NCI-H345 treated with DMSO at 0.1 percent for 48 hours (cell line): ENCODE measurements around the gene PROX2.
A peak's percentile ranks its signal among the peaks of the same experiment; 100 is the strongest.

Experiments used
- DNase-seq: peaks from one replicate; lab custom pipeline; 2025; ENCODE audit not compliant: unreplicated experiment; lab: John Stamatoyannopoulos, UW

PROX2 gene

DNA sequence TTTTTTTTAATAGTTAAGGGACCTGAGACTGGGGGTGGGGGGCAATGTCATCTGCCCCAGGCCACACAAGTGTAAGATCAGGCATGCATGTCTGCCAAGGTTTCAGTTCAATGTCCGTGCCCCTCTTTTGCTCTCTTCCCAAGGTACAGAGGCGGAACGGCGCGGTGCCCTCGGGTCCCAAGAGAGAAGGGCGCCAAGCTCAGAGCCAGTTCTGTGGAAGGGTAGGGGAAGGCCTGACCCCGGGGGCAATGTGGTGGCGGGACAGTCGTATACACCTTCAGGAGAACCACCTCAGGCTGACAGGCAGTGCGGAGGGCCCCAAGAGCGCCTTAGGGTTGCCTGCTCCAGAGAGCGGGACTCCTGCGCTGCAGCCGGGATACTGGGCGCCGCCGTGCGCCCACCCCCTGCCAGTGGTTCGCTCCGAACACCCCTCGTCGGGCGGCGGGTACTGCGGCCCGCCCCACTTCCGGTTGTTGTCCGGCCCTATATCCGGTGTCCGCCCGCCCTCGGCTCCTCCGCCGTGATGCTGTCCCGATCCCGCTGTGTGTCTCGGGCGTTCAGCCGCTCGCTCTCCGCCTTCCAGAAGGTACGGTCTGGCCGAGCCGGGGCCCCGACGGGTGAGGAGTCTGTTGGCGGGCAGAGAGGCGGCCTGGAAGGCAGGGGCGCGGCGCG is 5.6 kb upstream of the PROX2 start, which contains the start of gene DLST:
TSS of gene DLST (plus strand) at position 486 of the 672 bp plus-strand sequence. CDS start at position 524, 38 bp downstream.
- DNase-seq: peak; percentile 84

DNA sequence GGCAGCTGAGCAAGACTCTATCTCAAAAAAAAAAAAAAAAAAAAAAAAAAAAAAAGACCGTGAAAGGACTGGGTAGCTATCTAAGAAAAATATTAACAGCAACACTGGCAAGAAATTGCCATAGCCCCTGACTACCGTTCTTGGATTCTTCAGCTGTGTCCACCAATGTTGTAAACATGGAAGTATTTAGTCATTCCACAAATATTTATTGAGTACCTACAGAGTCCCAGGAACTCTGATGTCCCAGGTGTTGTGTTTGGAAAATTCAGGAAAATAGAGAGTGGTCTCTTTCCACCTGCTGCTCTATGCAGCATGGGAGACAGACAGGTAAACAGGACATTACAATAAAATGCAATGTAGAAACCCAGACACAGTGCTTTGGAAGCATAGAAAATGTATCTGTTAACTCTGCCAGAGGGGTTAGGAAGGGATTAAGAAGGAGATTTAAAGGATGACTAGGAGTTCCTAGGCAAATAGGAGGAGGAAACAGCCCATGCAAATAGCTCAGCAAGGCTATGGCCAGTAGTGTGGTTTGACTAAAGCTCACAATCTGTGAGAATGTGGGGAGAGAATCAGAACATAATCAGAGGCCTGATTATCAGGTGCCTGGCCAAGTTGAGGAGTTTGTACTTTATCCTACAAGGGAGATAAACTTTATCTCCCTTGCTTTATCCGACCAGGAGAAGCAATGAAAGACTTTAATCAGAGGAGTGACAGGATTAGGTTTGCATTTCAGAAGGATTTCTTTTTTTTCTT is 3.7 kb upstream of the PROX2 start:
- no peak for DNase-seq

DNA sequence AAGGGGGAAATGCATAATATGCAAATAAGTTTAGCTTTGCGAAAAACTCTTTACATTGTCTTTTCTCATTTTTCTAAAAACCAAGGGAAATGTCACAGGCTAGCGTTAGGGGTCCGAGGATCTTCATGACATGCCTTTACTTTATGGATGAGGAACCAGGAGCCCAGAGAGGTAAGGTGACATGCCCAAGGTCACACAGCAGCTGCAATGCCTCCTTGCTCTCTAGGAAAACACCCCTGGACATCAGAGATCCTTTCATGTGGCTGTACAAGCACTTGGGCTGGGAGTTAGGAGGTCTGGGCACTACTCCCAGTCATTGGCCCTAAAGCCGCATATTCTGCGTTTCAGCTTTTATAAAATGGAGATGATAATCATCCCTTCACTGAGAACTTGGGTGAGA is 741 bp downstream of the PROX2 start:
- no peak for DNase-seq

DNA sequence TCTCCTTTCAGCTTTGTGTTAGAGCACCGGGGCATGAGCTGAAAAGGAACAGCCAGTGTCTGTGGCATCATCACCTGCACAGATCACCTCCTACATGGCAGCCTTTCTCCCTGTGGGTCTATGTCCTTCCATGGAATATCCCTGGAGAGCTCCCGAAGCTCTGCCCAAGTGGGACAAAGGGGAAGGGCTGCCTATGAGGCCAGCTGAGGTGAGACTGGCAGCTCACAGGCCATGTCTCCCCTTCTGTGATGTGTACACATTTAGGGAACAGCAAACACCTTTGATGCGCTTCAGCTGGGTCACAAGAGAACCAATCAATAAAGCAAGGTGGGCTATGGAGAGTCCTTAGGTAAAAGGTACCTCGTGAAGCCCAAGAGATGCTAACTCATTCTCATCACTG is 4.1 kb downstream of the PROX2 start:
- DNase-seq: no peak

DNA sequence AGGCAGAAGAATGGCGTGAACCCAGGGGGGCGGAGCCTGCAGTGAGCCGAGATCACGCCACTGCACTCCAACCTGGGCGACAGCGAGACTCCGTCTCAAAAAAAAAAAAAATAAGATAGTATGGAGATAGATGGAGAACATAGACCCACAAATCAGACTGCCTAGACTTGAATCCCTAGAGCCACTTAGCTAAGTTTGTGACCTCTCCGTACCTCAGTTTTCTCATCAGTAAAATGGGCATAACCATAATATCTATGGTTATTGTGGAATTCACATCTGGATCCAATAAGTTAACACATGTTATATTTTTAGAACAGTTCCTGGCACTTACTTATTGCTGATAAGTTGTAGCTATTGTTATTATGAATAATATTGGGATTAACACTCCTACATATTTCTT is 7.2 kb downstream of the PROX2 start:
- DNase-seq: no peak

DNA sequence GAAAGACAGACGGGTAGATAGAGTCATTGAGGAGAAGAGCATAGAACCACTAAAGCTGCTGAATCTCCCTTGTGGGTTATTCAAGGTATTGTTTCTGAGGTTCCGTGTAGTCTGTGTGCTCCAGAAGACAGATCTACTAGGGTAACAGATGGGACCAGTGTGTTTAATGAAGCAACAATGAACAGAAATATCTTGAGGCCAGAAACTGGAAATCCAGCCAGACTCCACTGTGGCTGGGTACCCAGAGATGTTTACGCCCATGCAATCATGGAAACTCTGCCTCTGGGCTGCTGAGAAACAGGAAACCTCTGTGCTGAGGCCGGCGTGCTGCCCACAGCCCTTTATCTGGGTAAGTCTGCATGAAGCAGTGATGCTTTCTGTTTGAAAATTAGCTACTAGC is 8.3 kb downstream of the PROX2 start:
- no peak for DNase-seq

DNA sequence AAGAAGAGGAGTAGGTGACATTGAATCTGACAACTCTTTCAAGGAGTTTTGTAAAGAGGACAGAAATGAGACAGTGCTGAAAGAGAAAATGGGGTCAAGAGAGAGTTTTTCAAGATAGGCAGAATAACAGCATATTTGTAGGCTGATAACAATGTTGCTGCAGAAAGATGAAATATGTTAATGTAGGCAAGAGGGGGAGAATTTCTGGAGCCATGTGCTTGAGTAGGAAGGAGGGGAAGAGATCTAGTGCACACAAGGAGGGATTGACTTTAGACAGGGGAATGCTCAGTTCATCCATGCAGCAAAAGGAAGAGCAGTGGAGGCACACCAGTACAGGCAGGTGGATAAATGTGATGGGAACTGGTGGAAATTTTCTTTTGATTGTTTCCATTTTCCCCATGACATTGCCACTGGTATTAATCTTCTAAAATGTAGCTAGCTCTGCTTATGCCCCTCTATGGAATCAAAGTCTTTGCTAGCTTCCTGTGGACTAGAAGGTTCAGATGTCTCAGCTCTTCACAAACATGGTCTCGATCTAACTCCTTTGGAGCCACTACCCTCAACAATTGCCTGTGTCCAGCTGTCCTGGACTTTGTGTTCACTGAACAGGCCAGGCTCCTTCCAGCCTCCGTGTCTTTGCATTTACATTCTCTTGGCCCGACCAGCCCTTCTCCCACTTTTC is 9.1 kb downstream of the PROX2 start:
- no peak for DNase-seq

DNA sequence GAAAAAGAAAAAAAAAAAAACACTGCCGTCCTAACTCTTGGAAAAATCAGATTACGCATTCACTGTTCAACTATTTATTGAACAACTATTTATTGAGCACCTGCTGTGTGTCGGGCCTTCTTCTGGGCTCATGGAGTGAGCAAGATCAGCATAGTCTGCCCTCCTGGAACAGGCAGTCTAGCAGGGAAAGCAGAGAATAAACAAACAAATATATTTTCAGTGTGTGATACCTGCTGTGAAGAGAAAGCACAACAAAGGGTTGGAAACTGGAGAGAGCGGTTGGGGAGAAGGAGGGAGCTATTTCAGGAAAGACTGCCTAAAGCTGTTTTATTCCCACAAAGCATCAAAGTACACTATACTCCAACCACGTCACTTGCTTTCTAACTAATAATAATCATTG is 10.8 kb downstream of the PROX2 start:
- DNase-seq: peak; percentile 9

DNA sequence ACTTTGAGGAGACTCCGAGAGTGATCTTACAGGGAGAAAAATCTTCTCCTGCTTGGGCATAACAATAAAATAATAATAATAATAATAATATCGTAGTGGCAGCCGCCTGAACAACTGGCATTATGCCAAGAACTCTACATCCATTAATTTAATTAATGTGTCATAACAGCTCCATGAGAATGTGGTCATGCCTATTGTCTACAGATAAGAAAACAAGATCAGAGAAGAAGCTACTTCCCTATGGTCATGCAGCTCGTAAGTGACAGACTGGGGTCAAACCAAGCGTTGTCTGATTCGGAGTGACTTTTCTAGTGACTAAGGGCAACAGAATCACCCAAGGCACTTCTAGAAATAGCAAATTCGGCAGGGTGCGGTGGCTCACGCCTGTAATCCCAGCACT is 11.7 kb downstream of the PROX2 start:
- no peak for DNase-seq

DNA sequence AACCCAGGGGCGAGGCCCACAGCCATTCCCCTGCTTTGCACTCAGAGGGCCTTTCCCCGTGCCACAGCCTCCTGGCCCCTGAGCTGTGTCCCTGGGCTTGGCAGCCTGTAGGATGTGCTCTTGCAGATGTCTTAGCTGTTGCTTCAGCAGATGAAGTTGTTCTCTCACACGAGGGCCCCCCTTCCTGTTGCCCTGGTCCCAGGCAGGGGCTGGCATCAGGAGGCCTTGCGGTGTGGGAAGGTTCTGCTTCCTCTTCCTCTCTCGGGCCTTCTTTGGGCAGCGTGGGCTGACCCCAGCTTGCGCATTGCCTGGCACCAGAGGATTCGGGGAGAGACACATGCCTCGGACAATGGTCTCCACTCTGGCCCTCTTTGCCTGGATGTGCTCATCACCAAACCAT is 12.7 kb downstream of the PROX2 start:
- no peak for DNase-seq

DNA sequence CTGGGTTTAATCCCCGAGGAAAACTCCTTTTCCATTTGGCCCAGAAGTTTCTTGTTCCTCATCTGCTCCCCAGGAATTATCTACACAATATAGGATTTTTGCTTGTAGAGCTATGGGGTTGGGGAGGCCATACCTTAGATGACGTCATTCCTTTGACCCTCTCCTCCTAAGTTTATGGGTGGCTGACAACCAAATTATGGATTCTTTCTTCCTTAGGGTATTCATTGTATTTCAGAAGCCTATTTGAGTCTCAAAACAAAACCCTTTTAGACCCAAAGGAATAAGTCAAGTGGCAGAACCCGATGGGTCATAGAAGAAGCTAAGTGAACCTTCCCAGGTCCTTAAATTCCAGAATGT is 14.2 kb downstream of the PROX2 start:
- DNase-seq: no peak

DNA sequence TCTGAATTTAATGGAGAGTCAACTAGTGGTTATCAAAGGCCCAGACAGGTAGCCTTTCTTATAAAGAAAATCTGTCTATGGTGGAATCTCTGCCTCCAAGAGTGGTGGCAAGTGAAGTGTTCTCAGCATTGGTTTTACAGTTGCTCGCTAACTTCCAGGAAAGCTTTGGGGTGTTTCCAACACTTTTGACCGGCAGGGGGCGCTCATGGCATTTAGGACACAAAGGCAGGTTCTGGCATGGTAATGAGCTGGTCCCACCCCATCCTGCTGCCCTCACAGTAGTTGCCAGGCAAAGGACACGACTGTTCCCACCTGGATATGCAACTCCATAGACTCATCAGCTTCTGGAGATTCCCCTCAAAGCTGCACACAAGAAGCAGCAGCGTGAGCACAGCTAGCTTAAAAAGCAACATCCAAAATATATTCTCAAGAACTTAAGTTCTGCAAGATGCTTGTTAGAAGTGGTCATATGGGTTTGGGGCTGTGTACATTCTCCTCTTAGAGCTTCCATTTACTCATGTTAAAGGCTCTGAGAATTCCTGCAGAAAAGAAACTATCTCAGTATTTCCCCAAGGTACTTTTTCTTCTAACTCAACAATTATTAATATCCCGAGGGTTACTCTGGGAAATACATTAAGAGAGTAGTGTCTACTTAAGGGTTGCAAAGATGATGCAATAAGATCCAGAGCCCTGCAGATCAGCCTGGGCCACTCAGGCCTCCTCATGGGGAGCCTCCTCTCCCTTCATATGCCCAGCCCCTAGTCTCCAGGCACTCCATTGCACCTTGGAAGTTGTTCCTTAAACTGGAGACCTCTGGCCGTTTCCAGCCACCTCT is 14.8 kb downstream of the PROX2 start:
- DNase-seq: peak; percentile 73

DNA sequence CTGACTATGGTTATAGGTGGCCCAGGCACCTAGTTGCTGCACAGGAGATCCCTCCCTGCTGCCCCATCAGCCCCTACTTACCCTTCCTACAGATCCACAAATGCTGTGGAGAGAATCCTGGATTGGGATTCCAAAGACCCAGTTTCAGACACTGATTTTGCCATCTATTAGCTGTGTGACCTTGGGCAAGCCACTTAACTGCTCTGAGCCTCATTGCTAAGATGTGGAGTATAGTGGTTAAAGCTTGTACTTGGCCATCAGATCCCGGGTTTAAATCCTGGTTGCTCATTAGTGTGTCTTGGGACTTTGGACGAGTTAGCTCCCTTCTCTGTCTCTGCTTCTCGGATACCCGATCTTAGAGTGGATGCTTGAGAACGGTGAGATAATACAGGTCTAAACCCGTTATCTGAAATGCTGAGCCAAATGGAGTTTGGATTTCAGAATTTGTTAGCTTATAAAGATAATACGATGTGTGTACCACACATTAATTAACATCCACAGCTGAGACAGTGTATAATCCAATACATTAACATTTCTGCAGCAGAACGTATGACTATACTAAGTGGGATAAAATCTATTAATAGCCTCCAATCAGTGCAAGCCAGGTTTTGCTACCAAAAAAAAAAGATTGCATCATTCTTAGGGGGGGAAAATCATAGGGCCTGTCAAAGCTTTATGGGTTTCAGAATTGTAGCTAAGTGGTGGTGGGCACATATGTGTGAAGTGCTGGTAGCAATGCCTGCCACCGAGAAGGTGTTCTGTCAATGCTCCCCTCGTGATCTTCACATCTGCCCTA is 16.0 kb downstream of the PROX2 start:
- no peak for DNase-seq

DNA sequence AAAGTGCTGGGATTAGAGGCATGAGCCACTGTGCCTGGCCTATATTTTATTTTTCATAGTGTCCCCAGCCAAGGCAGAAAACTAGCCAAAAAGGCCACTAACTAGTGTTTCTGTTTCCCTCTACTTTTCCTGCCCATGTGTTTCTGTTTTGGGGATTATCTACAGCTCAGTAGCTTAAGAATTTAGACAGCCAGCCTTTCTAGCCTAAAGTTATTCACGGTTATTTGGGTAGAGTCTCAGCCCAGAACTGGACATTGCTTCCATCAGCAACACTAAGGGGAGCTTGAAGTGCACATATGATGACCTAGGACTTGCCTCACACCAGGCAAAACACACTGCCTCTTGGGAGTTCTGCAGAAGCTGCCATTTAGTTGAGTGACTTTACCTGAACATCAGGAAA is 17.9 kb downstream of the PROX2 start:
- DNase-seq: no peak

DNA sequence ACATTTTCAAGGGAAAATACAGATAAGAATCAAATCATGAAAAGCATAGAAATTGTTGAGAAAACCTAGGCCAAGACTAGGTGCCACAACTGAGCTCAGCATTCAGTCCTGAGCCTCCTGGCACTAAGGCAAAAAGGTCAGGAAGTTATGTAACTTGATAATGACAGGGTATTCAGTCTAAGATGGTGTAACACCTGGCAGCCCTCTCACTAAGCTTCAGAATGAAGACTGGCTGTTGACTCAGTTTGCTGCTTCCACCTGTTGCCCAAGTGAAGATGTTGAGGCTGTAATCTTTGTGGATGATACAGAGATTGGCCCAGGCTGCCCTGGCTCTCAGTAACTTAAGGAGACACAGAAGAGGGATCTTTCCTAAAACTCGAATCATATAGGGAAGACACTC is 19.6 kb downstream of the PROX2 start:
- no peak for DNase-seq

DNA sequence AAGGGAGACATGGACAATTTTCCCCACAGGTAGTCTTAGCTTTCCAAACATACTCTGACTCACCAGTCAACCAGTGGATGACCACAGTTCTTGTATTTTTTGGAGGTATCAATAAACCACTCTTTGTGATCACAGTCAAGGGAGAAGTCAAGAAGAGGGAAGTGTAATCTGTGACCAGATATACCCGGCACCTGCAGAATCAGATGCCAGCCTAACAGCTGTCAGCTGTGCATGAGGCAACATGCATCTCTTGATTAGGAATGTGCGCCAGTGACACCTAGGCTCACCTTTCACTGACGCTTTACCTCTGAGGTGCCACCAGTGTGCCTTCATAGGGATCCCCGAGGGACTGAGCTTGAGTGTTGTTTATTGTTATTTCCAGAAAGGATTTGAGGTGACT is 20.0 kb downstream of the PROX2 start:
- DNase-seq: no peak

DNA sequence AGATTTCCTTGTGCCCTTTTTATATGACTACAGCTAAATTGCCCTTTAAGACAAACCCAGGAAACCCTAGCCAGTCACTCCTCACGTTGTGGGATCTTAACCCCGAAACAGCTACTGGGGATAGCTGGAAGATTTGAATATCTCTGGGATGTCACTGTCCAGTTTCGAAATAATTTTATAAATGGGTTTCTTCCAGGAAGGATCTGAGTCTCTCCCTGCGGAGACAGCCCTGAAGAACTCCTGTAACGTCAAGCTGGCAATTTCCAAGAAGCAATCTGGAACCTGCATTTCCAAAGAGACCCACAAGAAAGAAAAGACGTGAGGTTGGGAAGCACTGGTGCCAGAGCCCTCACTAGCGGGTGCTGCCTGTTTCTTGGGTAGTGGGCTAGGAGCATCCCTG is 20.9 kb downstream of the PROX2 start:
- no peak for DNase-seq

DNA sequence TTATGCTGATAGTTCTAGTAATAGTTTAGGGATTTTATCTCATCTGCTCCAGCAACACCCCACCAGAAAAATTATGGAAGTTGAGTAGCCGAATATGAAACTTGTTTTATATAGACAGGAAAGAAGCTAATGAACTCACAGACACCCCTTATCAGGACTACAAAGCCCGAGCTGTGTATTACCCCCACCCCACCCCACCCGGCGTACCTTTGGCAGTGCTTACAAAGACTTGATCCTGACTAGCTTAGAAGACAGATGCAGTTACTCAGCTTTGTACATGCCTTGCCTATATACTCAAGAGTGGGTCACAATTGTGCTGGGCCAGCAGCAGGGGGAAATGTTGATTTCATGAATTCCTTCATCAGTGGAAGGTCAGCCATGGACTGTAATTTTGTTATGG is 22.4 kb downstream of the PROX2 start:
- no peak for DNase-seq

DNA sequence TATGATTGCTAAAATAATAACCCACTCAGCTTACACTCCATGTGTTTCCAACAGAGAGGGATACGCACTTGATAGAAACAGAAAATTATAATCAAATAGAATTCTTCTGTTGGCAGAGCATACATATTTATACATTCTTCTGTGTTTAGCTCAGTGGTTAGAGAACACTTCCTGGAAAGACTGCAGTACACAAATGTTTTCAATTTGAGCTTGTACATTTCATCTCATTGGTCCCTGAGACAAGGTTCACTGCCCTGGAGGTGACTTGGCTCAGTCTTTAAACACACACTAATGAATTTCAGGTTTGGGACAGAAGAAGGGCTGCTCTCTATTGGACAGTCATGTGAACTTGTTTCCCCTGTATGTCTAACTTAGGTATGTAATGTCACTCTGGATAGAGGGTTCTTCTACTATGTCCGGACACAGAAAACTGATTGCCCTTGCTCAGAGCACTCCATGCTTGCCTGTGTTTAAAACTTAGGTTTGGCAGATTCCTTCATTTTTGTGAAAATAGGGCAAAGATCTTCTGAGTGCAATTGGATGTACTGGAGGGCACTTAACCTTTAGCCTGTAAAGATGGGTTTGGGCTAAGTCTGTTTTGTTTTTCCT is 22.9 kb downstream of the PROX2 start:
- DNase-seq: no peak

DNA sequence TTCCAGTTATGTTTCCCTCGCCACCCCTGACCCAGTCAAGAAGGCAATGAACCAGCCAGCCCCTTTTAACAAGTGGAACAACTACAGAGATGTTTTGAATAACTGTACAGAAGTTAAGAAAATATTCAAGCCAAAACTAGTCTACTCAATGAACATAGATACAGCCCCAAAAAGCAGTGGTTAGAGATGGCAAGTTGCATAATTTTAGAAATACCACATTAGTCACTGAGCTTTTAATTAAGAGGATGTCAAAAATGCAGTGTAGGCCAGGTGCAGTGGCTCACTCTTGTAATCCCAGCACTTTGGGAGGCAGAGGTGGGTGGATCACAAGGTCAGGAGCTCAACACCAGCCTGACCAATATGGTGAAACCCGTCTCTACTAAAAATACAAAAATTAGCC is 27.2 kb downstream of the PROX2 start:
- DNase-seq: no peak
